Tibial artery (tissue), 4 donors: ENCODE measurements around the gene CES2.
"Not testable (repeated sequence)": the region's sequence is repeated elsewhere in the genome, so short reads cannot be mapped to it uniquely, and the experiment has no call there.

ENCODE experiments used
- DNase-seq, 2 donors: peaks; one replicate each; pipeline ENCODE4 v3.0.0-alpha.2; 2019
- H3K27ac ChIP-seq, 2 donors: fragments of 200-600 bp; sonication (generic) in 1 of 2; 1 replicate in 1 of 2; 2 replicates in 1 of 2; pipeline ENCODE4 v1.5.1; 2018 to 2019; ENCODE audit warnings: mild to moderate bottlenecking in 1 of 2
- H3K27me3 ChIP-seq, 2 donors: fragments of 200-600 bp; sonication (generic) in 1 of 2; one replicate each; pipeline versions ENCODE4 v1.5.1 to v1.6.0; 2016 to 2019
- H3K36me3 ChIP-seq, 3 donors: fragments of 200-600 bp; sonication (generic) in 2 of 3; one replicate each; pipeline ENCODE4 v1.5.1; 2016 to 2019; ENCODE audit warnings: mild to moderate bottlenecking in 2 of 3
- H3K4me1 ChIP-seq, 4 donors: fragments of 200-600 bp; sonication (generic) in 2 of 4; 1 replicate in 3 of 4; 2 replicates in 1 of 4; pipeline ENCODE4 v1.5.1; 2016 to 2019
- H3K4me3 ChIP-seq, 2 donors: fragments of 200-600 bp; sonication (generic) in 1 of 2; 1 replicate in 1 of 2; 2 replicates in 1 of 2; pipeline ENCODE4 v1.5.1; 2018 to 2019; ENCODE audit warnings: mild to moderate bottlenecking in 2 of 2
- H3K9me3 ChIP-seq, 3 donors: fragments of 200-600 bp; sonication (generic) in 1 of 3; one replicate each; pipeline ENCODE4 v1.5.1; 2016 to 2019
- CTCF ChIP-seq, 2 experiments: fragments of 200-600 bp in 1 of 2; fragments of 450-650 bp in 1 of 2; IDR thresholded peaks; one replicate each; pipeline ENCODE4 v1.5.1; 2017 to 2019; ENCODE audit warnings: antibody characterized with exemption in 2 of 2, mild to moderate bottlenecking in 1 of 2, moderate library complexity in 1 of 2
- intact Hi-C: fragments of 100-400 bp; cut with DNase I; formaldehyde crosslinking; loops from one replicate; pipeline ENCODE4 v1.15.0; 2023; ENCODE audit warnings: low total_unique reads

CES2 gene

GRCh38 chr16:66964049-66964448, 28.7 kb downstream of the CES2 start:
- Histone ChIP-seq H3K4me1 (no peaks in the 10 kb centered on the region), H3K27me3 (peaks cover 0 to 3% of the 10 kb centered on the region in 2 donors), H3K4me3 (no peak overlapping the region), H3K36me3 (no peaks in the 10 kb centered on the region), H3K9me3 (no peaks in the 10 kb centered on the region), H3K27ac (no peak overlapping the region)
- DNase-seq = no peak
- TF ChIP-seq CTCF (IDR thresholded peaks at IDR 0.05) = no peak
- intact Hi-C loops = no loop called here

- Histone ChIP-seq H3K4me1 (no peaks in the 10 kb centered on the region), H3K9me3 (no peaks in the 10 kb centered on the region), H3K36me3 (no peaks in the 10 kb centered on the region), H3K27me3 (peaks cover 0 to 16% of the 10 kb centered on the region in 2 donors), H3K4me3 (no peak overlapping the region), H3K27ac (no peak overlapping the region)
- DNase-seq = no peak
- intact Hi-C loops = no loop called here
- no peak for TF ChIP-seq CTCF (IDR thresholded peaks at IDR 0.05)
Observed at GRCh38 chr16:66968847-66969246, 33.5 kb downstream of the CES2 start.

- Histone ChIP-seq H3K27me3 (peaks cover 0 to 17% of the 10 kb centered on the region in 2 donors), H3K4me1 (no peaks in the 10 kb centered on the region), H3K4me3 (no peak overlapping the region), H3K27ac (no peak overlapping the region), H3K36me3 (no peaks in the 10 kb centered on the region), H3K9me3 (no peaks in the 10 kb centered on the region)
- no peak for TF ChIP-seq CTCF (IDR thresholded peaks at IDR 0.05)
- no peak for DNase-seq
- intact Hi-C loops = loop anchor here (10.0 kb wide), 1 partner anchor 214 kb away; the partner anchor contains the start of gene MATCAP1
Observed at GRCh38 chr16:66970775-66971720, 35.7 kb downstream of the CES2 start.

GRCh38 chr16:66972983-66973382, 37.7 kb downstream of the CES2 start:
- H3K4me1 ChIP-seq = no peaks in the 10 kb centered on the region
- no peaks in the 10 kb centered on the region for H3K36me3 ChIP-seq
- intact Hi-C loops = loop anchor here (10.0 kb wide), 1 partner anchor 212 kb away; the partner anchor contains the start of gene MATCAP1
- peaks cover 0 to 23% of the 10 kb centered on the region in 2 donors for H3K27me3 ChIP-seq
- TF ChIP-seq CTCF (IDR thresholded peaks at IDR 0.05) = no peak
- DNase-seq = no peak
- no peaks in the 10 kb centered on the region for H3K9me3 ChIP-seq
- no peak overlapping the region for H3K4me3 ChIP-seq
- H3K27ac ChIP-seq = no peak overlapping the region

GRCh38 chr16:66973716-66974115, 38.4 kb downstream of the CES2 start:
- no peak for DNase-seq
- Histone ChIP-seq H3K36me3 (no peaks in the 10 kb centered on the region), H3K4me1 (peaks cover 0 to 6% (median 0%) of the 10 kb centered on the region in 4 donors), H3K9me3 (no peaks in the 10 kb centered on the region), H3K27me3 (peaks cover 0 to 23% of the 10 kb centered on the region in 2 donors), H3K27ac (no peak overlapping the region), H3K4me3 (no peak overlapping the region)
- intact Hi-C loops = loop anchor here (10.0 kb wide), 1 partner anchor 211 kb away; the partner anchor contains the start of gene MATCAP1
- TF ChIP-seq CTCF (IDR thresholded peaks at IDR 0.05) = no peak

- intact Hi-C loops = loop anchor here (10.0 kb wide), 1 partner anchor 210 kb away; the partner anchor contains the start of gene MATCAP1
- not testable (repeated sequence) for H3K27ac ChIP-seq, H3K9me3 ChIP-seq, H3K4me3 ChIP-seq, DNase-seq, H3K36me3 ChIP-seq
- peaks cover 0 to 23% of the 10 kb centered on the region in 2 donors for H3K27me3 ChIP-seq
- H3K4me1 ChIP-seq = peaks cover 0 to 12% (median 0%) of the 10 kb centered on the region in 4 donors
Observed at GRCh38 chr16:66974156-66974931, 39.0 kb downstream of the CES2 start.

- intact Hi-C loops = loop anchor here (10.0 kb wide), 1 partner anchor 210 kb away; the partner anchor contains the start of gene MATCAP1
- not testable (repeated sequence) for H3K36me3 ChIP-seq, H3K27ac ChIP-seq, DNase-seq, H3K4me3 ChIP-seq, H3K9me3 ChIP-seq
- peaks cover 0 to 13% (median 0%) of the 10 kb centered on the region in 4 donors for H3K4me1 ChIP-seq
- H3K27me3 ChIP-seq = peaks cover 0 to 23% of the 10 kb centered on the region in 2 donors
Observed at GRCh38 chr16:66974932-66975246, 39.6 kb downstream of the CES2 start.
